Measurements from ENCODE around the gene GBE1. TPM values are rescaled to one million over a fixed set of nuclear protein-coding genes. Genes with fewer than 3 reads are reported as not detected.
A peak's percentile ranks its signal among the peaks of the same experiment; 100 is the strongest.

GBE1 gene
- polyA plus RNA-seq, 1 of the 3 experiments (the other 2 are of a cell fraction) = 14.2 TPM

- H3K4me2 ChIP-seq = no peak overlapping the region
Observed at GRCh38 chr3:81765400-81765799, 4.0 kb upstream of the GBE1 start.

GRCh38 chr3:81764665-81765064, 3.2 kb upstream of the GBE1 start:
- H3K9ac ChIP-seq = no peak overlapping the region
- TF ChIP-seq JUND (IDR thresholded peaks at IDR 0.05) = no peak
- H3K4me3 ChIP-seq (ENCODE audit: low read depth in 2 of 2, low read length in 1 of 2) = no peak overlapping the region
- peaks cover 5% of the 10 kb centered on the region for H3F3A ChIP-seq (replicated peaks; ENCODE audit: insufficient read depth)
- H3K9me3 ChIP-seq = no peaks in the 10 kb centered on the region
- H3K4me2 ChIP-seq = no peak overlapping the region
- CTCF ChIA-PET = no interaction called here
- no peaks in the 10 kb centered on the region for H3K9me2 ChIP-seq
- H3K27ac ChIP-seq (ENCODE audit: low read depth in 2 of 2, low read length in 1 of 2) = no peak overlapping the region
- peaks cover 0 to 8% of the 10 kb centered on the region in 2 experiments; a peak in 2 of 4 replicates for H3K4me1 ChIP-seq (ENCODE audit: control insufficient read depth in 1 of 2, insufficient read depth in 2 of 2, low read depth in 1 of 2, low read length in 1 of 2)
- H2AFZ ChIP-seq (ENCODE audit: low read depth) = no peak overlapping the region
- H4K20me1 ChIP-seq (ENCODE audit: insufficient read depth) = no peaks in the 10 kb centered on the region
- H3K79me2 ChIP-seq (ENCODE audit: insufficient read depth) = peaks cover 10% of the 10 kb centered on the region
- POLR2A ChIA-PET = no interaction called here
- no peak for DNase-seq
- no peaks in the 10 kb centered on the region for H3K27me3 ChIP-seq (ENCODE audit: insufficient read depth)
- peaks cover 0 to 7% of the 10 kb centered on the region in 2 experiments for H3K36me3 ChIP-seq (replicated peaks in 1 of 2; ENCODE audit: control insufficient read depth in 1 of 2, insufficient read depth in 2 of 2, low read length in 1 of 2)

More at GRCh38 chr3:81765400-81765799, 4.0 kb upstream of the GBE1 start:
- CTCF ChIA-PET = interaction anchor here (0.7 kb wide), 1 partner anchor 22 kb away, joined by 4 read pairs; no protein-coding TSS in a partner anchor
- DNase-seq = no peak
- POLR2A ChIA-PET = no interaction called here
- H2AFZ ChIP-seq (ENCODE audit: low read depth) = 0 out of 2 replicates have a peak overlapping the region, but pooled peaks have one; percentile 44
- H3K9ac ChIP-seq = no peak overlapping the region
- peaks cover 4% of the 10 kb centered on the region for H3F3A ChIP-seq (replicated peaks; ENCODE audit: insufficient read depth)
- H3K27me3 ChIP-seq (ENCODE audit: insufficient read depth) = no peaks in the 10 kb centered on the region
- no peak for TF ChIP-seq GABPA (IDR thresholded peaks at IDR 0.05; ENCODE audit: low read depth)
- H3K36me3 ChIP-seq (replicated peaks in 1 of 2; ENCODE audit: control insufficient read depth in 1 of 2, insufficient read depth in 2 of 2, low read length in 1 of 2) = peaks cover 0 to under 1% of the 10 kb centered on the region in 2 experiments
- WGBS (ENCODE audit: low lambda C conversion rate) = 95% methylated on average over 2 of the region's 2 CpGs
- H3K4me1 ChIP-seq (ENCODE audit: control insufficient read depth in 1 of 2, insufficient read depth in 2 of 2, low read depth in 1 of 2, low read length in 1 of 2) = peaks cover 0 to 8% of the 10 kb centered on the region in 2 experiments; a peak in 2 of 4 replicates
- no peak overlapping the region for H3K4me3 ChIP-seq (ENCODE audit: low read depth in 2 of 2, low read length in 1 of 2)
- H3K79me2 ChIP-seq (ENCODE audit: insufficient read depth) = peaks cover 3% of the 10 kb centered on the region; the same call in 1 of the 2 replicates
- H4K20me1 ChIP-seq (ENCODE audit: insufficient read depth) = no peaks in the 10 kb centered on the region
- H3K9me2 ChIP-seq = no peaks in the 10 kb centered on the region
- H3K9me3 ChIP-seq = no peaks in the 10 kb centered on the region
- H3K27ac ChIP-seq (ENCODE audit: low read depth in 2 of 2, low read length in 1 of 2) = no peak overlapping the region

- Histone ChIP-seq H3K27ac (ENCODE audit: low read depth in 2 of 2, low read length in 1 of 2) (no peak overlapping the region), H3K36me3 (replicated peaks in 1 of 2; ENCODE audit: control insufficient read depth in 1 of 2, insufficient read depth in 2 of 2, low read length in 1 of 2) (peaks cover 0 to 7% of the 10 kb centered on the region in 2 experiments), H3K9me3 (no peaks in the 10 kb centered on the region), H3K9me2 (no peaks in the 10 kb centered on the region), H4K20me1 (ENCODE audit: insufficient read depth) (no peaks in the 10 kb centered on the region), H2AFZ (ENCODE audit: low read depth) (no peak overlapping the region), H3K4me2 (no peak overlapping the region), H3K79me2 (ENCODE audit: insufficient read depth) (peaks cover 17% of the 10 kb centered on the region), H3K4me1 (ENCODE audit: control insufficient read depth in 1 of 2, insufficient read depth in 2 of 2, low read depth in 1 of 2, low read length in 1 of 2) (peaks cover 0 to 8% of the 10 kb centered on the region in 2 experiments; a peak in 2 of 4 replicates), H3K27me3 (ENCODE audit: insufficient read depth) (no peaks in the 10 kb centered on the region), H3K9ac (no peak overlapping the region), H3F3A (replicated peaks; ENCODE audit: insufficient read depth) (peaks cover 5% of the 10 kb centered on the region), H3K4me3 (ENCODE audit: low read depth in 2 of 2, low read length in 1 of 2) (no peak overlapping the region)
- DNase-seq = no peak
- TF ChIP-seq SIN3A (IDR thresholded peaks at IDR 0.05; ENCODE audit: borderline replicate concordance, low read depth, low read length) (no peak), RAD21 (IDR thresholded peaks at IDR 0.05; ENCODE audit: low read length) (no peak), RXRA (IDR thresholded peaks at IDR 0.05; ENCODE audit: borderline replicate concordance, low read depth) (no peak), USF2 (IDR thresholded peaks at IDR 0.05; ENCODE audit: borderline replicate concordance, low read depth, low read length) (no peak), FOXM1 (IDR thresholded peaks at IDR 0.05; ENCODE audit: low read depth) (no peak), RFX5 (IDR thresholded peaks at IDR 0.05; ENCODE audit: low read length) (no peak), MXI1 (IDR thresholded peaks at IDR 0.05; ENCODE audit: low read depth, low read length) (no peak), RCOR1 (IDR thresholded peaks at IDR 0.05; ENCODE audit: low read length) (no peak)
- 91% methylated on average over 7 of the region's 7 CpGs for WGBS (ENCODE audit: low lambda C conversion rate)
- CTCF ChIA-PET = no interaction called here
- POLR2A ChIA-PET = no interaction called here
Observed at GRCh38 chr3:81764002-81764401, 2.6 kb upstream of the GBE1 start.
